ENCODE results near the gene DYDC2.

- TF ChIP-seq CTCF (IDR thresholded peaks at IDR 0.05) = no peak
- no peak for TF ChIP-seq POLR2AphosphoS5 (IDR thresholded peaks at IDR 0.05; ENCODE audit: low read depth, low read length)
- no peak for TF ChIP-seq TCF7L2 (IDR thresholded peaks at IDR 0.05; ENCODE audit: low read depth, low read length)
- no peak for TF ChIP-seq REST (IDR thresholded peaks at IDR 0.05; ENCODE audit: insufficient read depth in 1 of 2, low read depth in 2 of 2, low read length in 1 of 2)
- TF ChIP-seq SIN3A (IDR thresholded peaks at IDR 0.05; ENCODE audit: borderline replicate concordance, insufficient read depth, low read depth, low read length) = no peak
Measured at GRCh38 chr10:80365510-80365909, 8.9 kb downstream of the DYDC2 start.
